Measurements from ENCODE around the gene STYXL1.
A peak's percentile ranks its signal among the peaks of the same experiment; 100 is the strongest.
"Not testable (repeated sequence)": the region's sequence is repeated elsewhere in the genome, so short reads cannot be mapped to it uniquely, and the experiment has no call there.

The STYXL1 gene

DNA sequence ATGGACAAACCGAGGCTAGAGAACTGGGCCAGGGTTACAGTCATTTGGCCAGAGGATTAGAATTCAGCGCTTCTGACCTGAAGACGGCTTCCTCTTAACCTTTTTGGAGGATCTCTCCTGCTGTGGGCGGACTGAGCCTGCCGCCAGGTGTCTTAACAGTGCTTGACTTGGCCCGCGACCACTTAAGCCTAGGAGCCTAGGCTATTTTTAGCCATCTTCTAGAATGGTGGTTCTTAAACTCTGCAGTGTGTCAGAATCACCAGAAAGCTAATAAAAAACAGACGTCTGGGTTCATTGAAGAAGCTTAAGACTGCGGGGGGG is 828 bp upstream of the STYXL1 start:
- Histone ChIP-seq H3K27me3 (ENCODE audit: control insufficient read depth, insufficient read depth, low read length) (no peaks in the 10 kb centered on the region), H3K4me1 (ENCODE audit: control insufficient read depth, insufficient read depth, low read length) (peaks cover 5% of the 10 kb centered on the region), H3K27ac (ENCODE audit: low read depth, low read length) (peak overlapping the region; percentile 95), H3K36me3 (ENCODE audit: control insufficient read depth, insufficient read depth, low read length) (peaks cover 8% of the 10 kb centered on the region), H3K4me3 (ENCODE audit: low read length) (peak overlapping the region; percentile 99), H3K9ac (ENCODE audit: low read length) (peak overlapping the region; percentile 74)

DNA sequence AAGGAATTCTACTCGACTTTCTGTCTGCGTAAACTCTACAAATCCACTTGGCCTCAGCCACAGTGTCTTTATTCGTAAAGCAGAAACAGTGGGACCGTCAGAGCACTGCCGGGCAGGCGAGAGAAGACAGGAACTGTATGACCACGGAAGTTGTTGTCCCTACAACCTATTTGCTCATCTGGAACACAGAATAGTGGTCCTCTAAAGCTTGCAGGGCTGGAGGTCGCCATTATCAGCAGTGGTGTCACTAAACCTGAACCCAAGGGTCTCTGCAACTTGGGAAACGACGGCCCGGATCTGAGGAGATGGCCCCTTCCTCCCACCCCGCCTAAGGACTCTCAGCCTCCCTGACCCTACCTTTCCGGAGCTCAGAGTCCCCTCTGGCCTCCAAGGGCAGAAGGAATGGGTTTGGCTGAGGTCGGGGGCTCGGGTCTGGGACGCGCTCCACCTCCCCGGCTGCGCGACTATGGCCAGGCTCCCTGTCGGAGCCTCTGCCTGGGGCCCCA is 442 bp downstream of the STYXL1 start:
- peaks cover 5% of the 10 kb centered on the region for H3K4me1 ChIP-seq (ENCODE audit: control insufficient read depth, insufficient read depth, low read length)
- H3K27ac ChIP-seq (ENCODE audit: low read depth, low read length): peak overlapping the region; percentile 95
- peaks cover 5% of the 10 kb centered on the region for H3K36me3 ChIP-seq (ENCODE audit: control insufficient read depth, insufficient read depth, low read length)
- H3K9ac ChIP-seq (ENCODE audit: low read length): peak overlapping the region; percentile 99
- H3K27me3 ChIP-seq (ENCODE audit: control insufficient read depth, insufficient read depth, low read length): no peaks in the 10 kb centered on the region
- H3K4me3 ChIP-seq (ENCODE audit: low read length): peak overlapping the region; percentile 99

DNA sequence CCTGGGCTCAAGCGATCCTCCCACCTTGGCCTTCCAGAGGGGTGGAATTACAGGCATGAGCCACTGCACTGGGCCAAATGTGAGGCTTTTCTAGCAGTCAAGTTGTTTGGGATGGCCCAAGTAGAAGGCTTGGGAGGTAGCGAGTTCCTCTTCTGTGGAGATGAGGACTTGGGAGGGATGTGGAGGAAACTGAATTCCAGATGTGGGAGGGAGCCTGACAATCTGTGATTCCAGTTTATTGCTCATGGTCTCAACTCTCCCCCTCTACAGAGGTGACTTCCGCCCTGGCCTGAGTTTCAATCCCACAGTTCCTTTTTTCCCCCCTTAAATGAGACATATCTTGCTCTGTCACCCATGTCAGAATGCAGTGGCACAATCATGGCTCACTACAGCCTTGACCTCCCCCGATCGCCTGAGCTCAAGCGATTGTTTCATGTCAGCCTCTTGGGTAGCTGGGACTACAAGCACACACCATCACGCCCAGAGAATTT is 3.4 kb downstream of the STYXL1 start:
- no peaks in the 10 kb centered on the region for H3K27me3 ChIP-seq (ENCODE audit: control insufficient read depth, insufficient read depth, low read length)
- no peak overlapping the region for H3K9ac ChIP-seq (ENCODE audit: low read length)
- H3K4me1 ChIP-seq (ENCODE audit: control insufficient read depth, insufficient read depth, low read length): peaks cover 4% of the 10 kb centered on the region
- H3K27ac ChIP-seq (ENCODE audit: low read depth, low read length): no peak overlapping the region
- peaks cover 3% of the 10 kb centered on the region for H3K36me3 ChIP-seq (ENCODE audit: control insufficient read depth, insufficient read depth, low read length)
- H3K4me3 ChIP-seq (ENCODE audit: low read length): no peak overlapping the region

DNA sequence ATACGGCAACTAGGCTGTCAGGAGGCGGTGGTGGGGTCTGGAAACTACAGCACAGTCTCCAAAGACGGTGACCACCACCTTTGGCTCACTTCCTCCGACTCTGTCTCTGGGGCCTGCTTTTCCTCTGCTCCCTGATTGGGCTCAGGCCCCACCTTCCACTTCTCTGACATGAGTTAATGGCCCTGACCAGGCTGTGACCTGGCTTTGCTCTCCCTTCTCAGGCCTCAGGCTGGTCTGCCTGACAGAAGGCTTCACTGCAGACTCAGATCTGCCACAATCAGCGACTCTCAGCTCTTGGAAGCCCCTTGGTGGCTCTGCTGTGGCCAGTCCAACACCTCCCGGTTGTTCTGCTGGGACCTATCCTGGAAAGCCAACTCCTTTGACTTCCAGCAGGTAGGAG is 7.7 kb downstream of the STYXL1 start:
- Histone ChIP-seq H3K36me3 (ENCODE audit: control insufficient read depth, insufficient read depth, low read length) (peaks cover 3% of the 10 kb centered on the region), H3K27me3 (ENCODE audit: control insufficient read depth, insufficient read depth, low read length) (no peaks in the 10 kb centered on the region), H3K9ac (ENCODE audit: low read length) (no peak overlapping the region), H3K4me1 (ENCODE audit: control insufficient read depth, insufficient read depth, low read length) (no peaks in the 10 kb centered on the region), H3K27ac (ENCODE audit: low read depth, low read length) (no peak overlapping the region), H3K4me3 (ENCODE audit: low read length) (no peak overlapping the region)

DNA sequence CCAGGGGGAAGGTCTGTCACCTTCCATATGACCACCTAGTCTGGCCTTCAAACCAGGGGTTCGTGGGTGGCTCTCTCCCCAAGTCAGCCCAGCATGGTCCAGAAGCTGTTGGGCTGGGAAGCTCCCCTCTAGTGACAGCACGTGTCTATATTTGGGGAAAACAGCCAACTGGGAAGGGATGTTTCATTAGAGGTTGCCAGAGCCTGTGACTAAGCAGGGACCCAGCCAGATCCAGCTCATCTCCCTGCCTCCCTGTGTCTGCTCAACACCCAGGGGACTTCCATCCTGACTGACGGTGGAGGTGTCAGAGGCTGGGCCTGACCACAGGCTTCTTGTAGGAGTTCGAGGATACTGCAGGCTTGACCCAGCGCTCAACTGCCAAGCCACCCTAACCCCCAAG is 10.5 kb downstream of the STYXL1 start:
- Histone ChIP-seq H3K27ac (ENCODE audit: low read depth, low read length) (no peak overlapping the region), H3K27me3 (ENCODE audit: control insufficient read depth, insufficient read depth, low read length) (no peaks in the 10 kb centered on the region), H3K4me3 (ENCODE audit: low read length) (no peak overlapping the region), H3K4me1 (ENCODE audit: control insufficient read depth, insufficient read depth, low read length) (no peaks in the 10 kb centered on the region), H3K9ac (ENCODE audit: low read length) (no peak overlapping the region), H3K36me3 (ENCODE audit: control insufficient read depth, insufficient read depth, low read length) (peaks cover 3% of the 10 kb centered on the region)

DNA sequence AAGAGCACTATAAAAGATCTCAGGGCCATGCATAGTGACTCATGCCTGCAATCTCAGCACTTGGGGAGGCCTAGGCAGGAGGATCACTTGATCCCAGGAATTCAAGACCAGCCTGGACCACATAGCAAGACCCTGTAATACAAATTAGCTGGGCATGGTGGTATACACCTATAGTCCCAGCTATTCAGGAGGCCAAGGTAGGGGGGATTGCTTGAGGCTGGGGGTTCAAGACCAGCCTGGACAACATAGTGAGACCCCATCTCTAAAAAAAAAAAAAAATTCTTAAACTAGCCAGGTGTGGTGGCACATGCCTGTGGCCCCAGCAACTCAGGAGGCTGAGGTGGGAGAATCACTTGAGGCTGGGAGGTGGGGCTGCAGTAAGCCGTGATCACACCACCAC is 15.8 kb downstream of the STYXL1 start:
- Histone ChIP-seq H3K4me3 (ENCODE audit: low read length) (no peak overlapping the region), H3K27ac (ENCODE audit: low read depth, low read length) (no peak overlapping the region), H3K27me3 (ENCODE audit: control insufficient read depth, insufficient read depth, low read length) (no peaks in the 10 kb centered on the region), H3K4me1 (ENCODE audit: control insufficient read depth, insufficient read depth, low read length) (no peaks in the 10 kb centered on the region), H3K9ac (ENCODE audit: low read length) (no peak overlapping the region), H3K36me3 (ENCODE audit: control insufficient read depth, insufficient read depth, low read length) (peaks cover 2% of the 10 kb centered on the region)

DNA sequence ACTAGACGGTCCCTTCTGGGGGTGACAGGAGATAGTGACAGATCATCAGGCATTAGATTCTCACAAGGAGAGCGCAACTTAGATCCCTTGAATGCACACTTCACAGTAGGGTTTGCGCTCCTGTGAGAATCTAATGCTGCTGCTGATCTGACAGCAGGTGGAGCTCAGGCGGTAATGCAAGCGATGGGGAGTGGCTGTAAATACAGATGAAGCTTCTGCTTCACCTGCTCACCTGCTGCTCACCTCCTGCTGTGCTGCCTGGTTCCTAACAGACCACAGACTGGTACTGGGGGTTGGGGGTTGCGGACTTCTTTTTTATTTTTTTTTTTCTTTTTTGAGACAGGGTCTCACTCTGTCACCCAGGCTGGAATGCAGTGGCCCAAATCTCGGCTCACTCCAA is 18.1 kb downstream of the STYXL1 start:
- H3K27ac ChIP-seq (ENCODE audit: low read depth, low read length): not testable (repeated sequence)

DNA sequence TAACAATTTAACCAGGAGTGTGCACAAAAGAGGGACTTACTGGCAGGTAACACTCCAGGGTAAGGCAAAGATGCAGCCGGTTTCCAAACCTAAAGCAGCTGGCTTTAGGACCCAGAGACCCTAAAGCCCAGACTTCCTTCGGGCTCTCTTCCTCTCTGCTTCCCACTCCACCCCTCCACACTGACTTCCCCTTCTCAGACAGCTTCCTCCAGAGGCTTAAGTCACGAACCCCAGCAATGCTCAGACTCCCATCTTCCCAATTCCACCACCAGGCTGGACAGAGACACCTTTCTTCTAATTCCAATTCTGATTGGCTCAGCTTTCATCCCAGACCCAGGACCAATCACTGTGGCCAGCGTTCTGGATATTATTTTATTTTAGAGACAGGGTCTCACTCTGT is 24.8 kb downstream of the STYXL1 start:
- Histone ChIP-seq H3K36me3 (ENCODE audit: control insufficient read depth, insufficient read depth, low read length) (peaks cover 9% of the 10 kb centered on the region), H3K9ac (ENCODE audit: low read length) (no peak overlapping the region), H3K27ac (ENCODE audit: low read depth, low read length) (no peak overlapping the region), H3K4me3 (ENCODE audit: low read length) (no peak overlapping the region), H3K4me1 (ENCODE audit: control insufficient read depth, insufficient read depth, low read length) (no peaks in the 10 kb centered on the region), H3K27me3 (ENCODE audit: control insufficient read depth, insufficient read depth, low read length) (no peaks in the 10 kb centered on the region)

More for the DNA sequence above, 18.1 kb downstream of the STYXL1 start:
- not testable (repeated sequence) for H3K27me3 ChIP-seq (ENCODE audit: control insufficient read depth, insufficient read depth, low read length); H3K36me3 ChIP-seq (ENCODE audit: control insufficient read depth, insufficient read depth, low read length); H3K9ac ChIP-seq (ENCODE audit: low read length); H3K4me1 ChIP-seq (ENCODE audit: control insufficient read depth, insufficient read depth, low read length); H3K4me3 ChIP-seq (ENCODE audit: low read length)

DNA sequence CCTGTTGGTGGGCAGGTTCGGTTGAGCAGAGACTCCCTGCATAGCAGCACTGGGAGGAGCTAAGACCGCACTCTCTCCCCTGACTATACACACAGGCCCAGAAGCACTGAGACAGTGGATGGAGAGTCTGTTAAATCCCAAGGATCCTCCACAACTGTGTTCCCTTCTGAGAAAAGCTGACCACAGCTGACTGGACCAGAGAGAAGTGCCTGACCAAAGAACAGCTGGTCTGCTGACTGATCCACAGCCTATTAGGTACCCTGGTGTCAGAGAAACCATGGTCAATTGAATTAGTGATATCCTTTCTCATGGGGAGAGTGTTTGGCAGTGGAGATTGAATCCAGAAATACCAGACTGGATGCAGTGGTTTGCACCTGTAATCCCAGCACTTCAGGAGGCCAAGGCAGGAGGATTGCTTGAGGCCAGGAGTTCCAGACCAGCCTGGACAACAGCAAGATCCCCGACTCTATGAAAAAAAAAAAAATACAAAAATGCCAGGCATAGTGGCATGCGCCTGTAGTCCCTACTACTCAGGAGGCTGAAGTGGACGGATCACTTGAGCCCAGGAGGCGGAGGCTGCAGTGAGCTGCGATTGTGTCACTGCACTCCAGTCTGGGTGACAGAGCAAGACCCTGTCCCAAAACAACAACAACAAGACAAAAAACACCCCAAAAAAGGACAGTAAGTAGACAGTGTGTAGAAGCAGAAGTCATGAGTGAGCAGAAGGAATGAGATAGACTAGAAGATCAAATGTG is 25.6 kb downstream of the STYXL1 start:
- Histone ChIP-seq H3K4me3 (ENCODE audit: low read length) (no peak overlapping the region), H3K36me3 (ENCODE audit: control insufficient read depth, insufficient read depth, low read length) (peaks cover 9% of the 10 kb centered on the region), H3K27ac (ENCODE audit: low read depth, low read length) (no peak overlapping the region), H3K27me3 (ENCODE audit: control insufficient read depth, insufficient read depth, low read length) (no peaks in the 10 kb centered on the region), H3K9ac (ENCODE audit: low read length) (no peak overlapping the region), H3K4me1 (ENCODE audit: control insufficient read depth, insufficient read depth, low read length) (no peaks in the 10 kb centered on the region)

DNA sequence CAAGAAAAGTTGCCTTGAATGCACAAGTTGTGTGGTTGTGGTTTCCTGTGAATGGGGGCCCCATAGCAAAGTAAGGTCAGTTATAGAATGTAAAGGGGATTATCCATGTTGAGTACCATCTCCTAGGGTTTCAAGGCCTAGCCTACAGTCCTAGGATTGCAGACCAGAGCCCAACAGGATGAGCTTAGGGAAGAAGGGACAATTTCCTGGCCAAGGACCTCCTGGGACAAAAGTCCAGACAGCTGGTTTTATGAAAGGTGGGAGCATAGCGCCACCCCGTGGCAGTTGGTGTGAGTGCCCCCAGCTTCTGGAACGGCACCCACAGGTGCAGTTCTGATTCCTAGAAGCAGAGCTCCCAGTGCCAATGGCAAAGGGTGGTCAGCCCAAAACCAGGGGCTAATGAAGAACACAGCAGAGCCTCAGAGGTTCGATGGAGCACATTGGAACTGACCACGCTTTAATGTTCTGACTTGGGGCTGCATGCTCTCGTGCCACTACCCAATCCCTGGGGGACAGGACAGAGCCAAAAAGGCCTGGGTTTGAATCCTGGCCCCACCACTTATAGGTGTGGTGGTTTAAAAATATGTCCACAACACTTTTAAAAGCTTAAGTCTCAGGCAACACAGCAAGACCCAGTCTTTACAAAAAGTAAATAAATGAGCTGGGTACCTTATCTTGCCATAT is 27.6 kb downstream of the STYXL1 start:
- H3K36me3 ChIP-seq (ENCODE audit: control insufficient read depth, insufficient read depth, low read length): peaks cover 7% of the 10 kb centered on the region

DNA sequence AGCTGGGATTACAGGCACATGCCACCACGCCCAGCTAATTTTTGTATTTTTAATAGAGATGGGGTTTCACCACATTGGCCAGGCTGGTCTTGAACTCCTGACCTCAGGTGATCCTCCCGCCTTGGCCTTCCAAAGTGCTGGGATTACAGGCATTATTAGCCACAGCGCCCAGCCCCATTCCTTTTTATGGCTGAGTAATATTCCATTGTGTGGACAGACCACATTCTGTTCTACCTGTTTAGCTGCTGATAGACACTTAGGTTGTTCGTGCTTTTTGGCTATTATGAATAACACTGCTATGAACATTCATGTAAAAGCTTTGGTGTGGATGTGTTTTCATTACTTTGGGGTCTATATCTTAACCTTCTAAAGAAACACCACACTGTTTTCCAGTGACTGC is 29.3 kb downstream of the STYXL1 start:
- not testable (repeated sequence) for H3K4me1 ChIP-seq (ENCODE audit: control insufficient read depth, insufficient read depth, low read length); H3K27ac ChIP-seq (ENCODE audit: low read depth, low read length); H3K9ac ChIP-seq (ENCODE audit: low read length); H3K4me3 ChIP-seq (ENCODE audit: low read length); H3K36me3 ChIP-seq (ENCODE audit: control insufficient read depth, insufficient read depth, low read length); H3K27me3 ChIP-seq (ENCODE audit: control insufficient read depth, insufficient read depth, low read length)

More for the DNA sequence above, 27.6 kb downstream of the STYXL1 start:
- Histone ChIP-seq H3K4me1 (ENCODE audit: control insufficient read depth, insufficient read depth, low read length) (no peaks in the 10 kb centered on the region), H3K27me3 (ENCODE audit: control insufficient read depth, insufficient read depth, low read length) (no peaks in the 10 kb centered on the region), H3K9ac (ENCODE audit: low read length) (no peak overlapping the region), H3K27ac (ENCODE audit: low read depth, low read length) (no peak overlapping the region), H3K4me3 (ENCODE audit: low read length) (no peak overlapping the region)

DNA sequence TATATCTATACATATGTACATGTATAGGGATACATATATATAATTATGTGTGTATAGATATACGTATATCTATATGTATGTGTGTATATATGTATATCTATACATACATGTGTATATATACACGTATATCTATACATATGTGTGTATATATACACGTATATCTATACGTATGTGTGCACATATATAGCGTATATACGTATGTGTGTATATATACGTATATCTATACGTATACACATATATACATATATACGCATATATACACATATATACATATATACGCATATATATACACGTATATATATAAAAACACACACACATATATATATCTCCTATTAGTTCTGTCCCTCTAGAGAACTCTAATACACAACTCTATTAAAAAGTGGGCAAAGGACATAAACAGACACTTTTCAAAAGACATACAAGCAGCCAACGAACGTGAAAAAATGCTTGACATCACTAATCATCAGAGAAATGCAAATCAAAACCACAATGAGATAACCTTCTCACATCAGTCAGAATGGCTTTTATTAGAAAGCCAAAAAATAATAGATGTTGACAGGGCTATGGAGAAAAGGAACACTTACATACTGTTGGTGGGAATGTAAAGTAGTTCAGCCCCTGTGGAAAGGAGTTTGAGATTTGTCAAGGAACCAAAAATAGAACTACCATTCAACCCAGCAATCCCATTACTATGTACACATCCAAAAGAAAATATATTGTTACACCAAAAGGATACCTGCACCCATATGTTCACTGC is 31.4 kb downstream of the STYXL1 start:
- Histone ChIP-seq H3K9ac (ENCODE audit: low read length) (no peak overlapping the region), H3K36me3 (ENCODE audit: control insufficient read depth, insufficient read depth, low read length) (peaks cover 2% of the 10 kb centered on the region), H3K27me3 (ENCODE audit: control insufficient read depth, insufficient read depth, low read length) (no peaks in the 10 kb centered on the region), H3K27ac (ENCODE audit: low read depth, low read length) (no peak overlapping the region), H3K4me1 (ENCODE audit: control insufficient read depth, insufficient read depth, low read length) (peaks cover 4% of the 10 kb centered on the region), H3K4me3 (ENCODE audit: low read length) (no peak overlapping the region)
